ENCODE data around the gene ESPN. TPM values are rescaled to one million over a fixed set of nuclear protein-coding genes. Genes with fewer than 3 reads are reported as not detected.

Gene ESPN
- total and polyA plus RNA-seq, 10 donors: 0.26 to 6.0 (median 0.54) TPM; not detected in 1

GRCh38 chr1:6477039-6477820 is 52.7 kb downstream of the ESPN start:
- Histone ChIP-seq H3K36me3 (peaks cover 0 to 54% (median 9%) of the 10 kb centered on the region in 6 donors), H3K27ac (no peak overlapping the region), H3K4me3 (no peak overlapping the region), H3K9me3 (no peaks in the 10 kb centered on the region), H3K27me3 (replicated peaks in 1 of 7) (no peaks in the 10 kb centered on the region), H3K4me1 (peaks cover 0 to 9% (median 6%) of the 10 kb centered on the region in 6 donors)
- WGBS, 5 donors: 86 to 89% (median 88%) methylated on average over 24 of the region's 24 CpGs
- TF ChIP-seq CTCF (IDR thresholded peaks at IDR 0.05 in 8 of 11, conservative IDR thresholded peaks at IDR 0.05 in 3 of 11) (no peak), POLR2A (IDR thresholded peaks at IDR 0.05) (no peak), POLR2AphosphoS5 (IDR thresholded peaks at IDR 0.05) (no peak)
- DNase-seq: no peak
- intact Hi-C loops (cut with DNase I; ENCODE audit: low total_unique reads): no loop called here

DNA sequence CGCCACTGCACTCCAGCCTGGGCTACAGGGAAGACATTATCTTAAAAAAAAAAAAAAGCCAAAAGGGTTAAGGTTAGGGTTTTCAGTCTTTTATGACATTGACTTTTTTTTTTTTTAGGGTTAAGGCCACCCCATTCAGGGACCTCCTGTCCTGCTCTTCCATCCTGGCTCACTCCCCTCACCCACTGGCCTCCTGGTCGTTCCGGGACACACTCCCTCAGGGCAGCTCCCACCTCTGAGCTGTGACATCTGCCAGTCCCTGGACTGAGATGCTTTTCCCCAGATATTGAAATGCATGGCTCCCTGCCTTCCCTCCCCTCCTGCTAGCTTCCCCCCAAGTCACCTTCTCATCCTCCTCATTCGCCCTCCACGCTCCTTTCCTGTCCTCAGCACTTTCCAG is 57.2 kb downstream of the ESPN start:
- intact Hi-C loops (cut with DNase I; ENCODE audit: low total_unique reads): no loop called here
- Histone ChIP-seq H3K27ac (no peak overlapping the region), H3K4me1 (peaks cover 0 to 35% (median 22%) of the 10 kb centered on the region in 6 donors), H3K36me3 (peaks cover 0 to 8% (median 2%) of the 10 kb centered on the region in 6 donors), H3K9me3 (no peaks in the 10 kb centered on the region), H3K4me3 (no peak overlapping the region), H3K27me3 (replicated peaks in 1 of 7) (peaks cover 0 to 34% (median 19%) of the 10 kb centered on the region in 7 donors)
- TF ChIP-seq POLR2A (IDR thresholded peaks at IDR 0.05) (no peak), CTCF (IDR thresholded peaks at IDR 0.05 in 8 of 11, conservative IDR thresholded peaks at IDR 0.05 in 3 of 11) (no peak), POLR2AphosphoS5 (IDR thresholded peaks at IDR 0.05) (no peak)
- DNase-seq: no peak
- 83 to 91% (median 85%) methylated on average over 5 of the region's 5 CpGs for WGBS, 5 donors

GRCh38 chr1:6483017-6483760 is 58.6 kb downstream of the ESPN start:
- no peak overlapping the region for H3K4me3 ChIP-seq
- H3K27ac ChIP-seq: no peak overlapping the region
- WGBS, 5 donors: 77 to 83% (median 80%) methylated on average over 9 to 14 of the region's 14 CpGs
- intact Hi-C loops (cut with DNase I; ENCODE audit: low total_unique reads): no loop called here
- H3K27me3 ChIP-seq (replicated peaks in 1 of 7): peaks cover 0 to 37% (median 19%) of the 10 kb centered on the region in 7 donors
- no peaks in the 10 kb centered on the region for H3K9me3 ChIP-seq
- H3K4me1 ChIP-seq: peaks cover 0 to 49% (median 28%) of the 10 kb centered on the region in 6 donors
- no peaks in the 10 kb centered on the region for H3K36me3 ChIP-seq
- no peak for TF ChIP-seq POLR2AphosphoS5 (IDR thresholded peaks at IDR 0.05)
- no peak for DNase-seq

DNA sequence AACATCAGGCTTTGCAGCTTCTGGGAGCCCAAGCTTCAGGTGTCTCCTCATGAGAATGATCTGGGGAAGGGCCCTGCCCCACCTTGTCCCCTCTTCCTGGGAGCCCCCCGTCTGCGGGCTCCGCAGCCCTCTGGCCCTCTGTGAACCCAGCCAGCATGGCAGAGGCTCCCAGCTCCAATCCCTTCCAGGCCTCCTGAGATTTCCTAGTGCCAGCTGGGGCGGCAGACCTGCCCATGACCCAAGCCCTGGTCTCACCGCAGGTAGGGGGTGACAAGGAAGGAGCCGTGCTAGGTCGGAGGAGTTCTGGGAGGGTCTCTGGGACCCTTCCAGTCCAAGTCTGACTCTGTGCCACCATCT is 59.2 kb downstream of the ESPN start:
- Histone ChIP-seq H3K9me3 (no peaks in the 10 kb centered on the region), H3K4me3 (peak overlapping the region in 1 of 8 donors; percentile 68), H3K27ac (peak overlapping the region in 1 of 8 donors; percentile 76), H3K4me1 (peaks cover 0 to 54% (median 31%) of the 10 kb centered on the region in 6 donors), H3K27me3 (replicated peaks in 1 of 7) (peaks cover 0 to 37% (median 19%) of the 10 kb centered on the region in 7 donors), H3K36me3 (no peaks in the 10 kb centered on the region)
- DNase-seq: no peak
- WGBS, 5 donors: 80 to 94% (median 92%) methylated on average over 5 to 7 of the region's 7 CpGs
- intact Hi-C loops (cut with DNase I; ENCODE audit: low total_unique reads): no loop called here
- TF ChIP-seq CTCF (IDR thresholded peaks at IDR 0.05 in 8 of 11, conservative IDR thresholded peaks at IDR 0.05 in 3 of 11): no peak

All from spleen (tissue), 11 donors.